Psoas muscle (tissue), 8 donors: ENCODE measurements around the gene CCDC187. TPM values are rescaled to one million over a fixed set of nuclear protein-coding genes. Genes with fewer than 3 reads are reported as not detected.

Source experiments
- ATAC-seq, 4 donors: fragments of 200-7000 bp; cut with Tn5 transposase; one replicate each; pipeline ENCODE4 v1.9.1; 2020; ENCODE audit warnings: moderate library complexity in 3 of 4, mild to moderate bottlenecking in 2 of 4
- DNase-seq, 2 donors: peaks; one replicate each; pipeline ENCODE4 v3.0.0-alpha.2; 2020
- H3K27ac ChIP-seq: fragments of 200-600 bp; one replicate; pipeline ENCODE4 v1.8.0; 2022
- H3K27me3 ChIP-seq, 3 donors: fragments of 200-600 bp in 1 of 3; one replicate each; pipeline versions ENCODE4 v1.6.1 to v1.8.0; 2013 to 2022; ENCODE audit warnings: low read length in 2 of 3, mild to moderate bottlenecking in 2 of 3, moderate library complexity in 1 of 3; ENCODE audit not compliant: insufficient read depth in 3 of 3
- H3K36me3 ChIP-seq, 2 donors: fragments of 200-600 bp in 1 of 2; one replicate each; pipeline versions ENCODE4 v1.6.1 to v1.8.0; 2013 to 2022; ENCODE audit warnings: low read depth in 1 of 2, mild to moderate bottlenecking in 1 of 2, moderate library complexity in 1 of 2; ENCODE audit not compliant: insufficient read depth in 1 of 2
- H3K4me1 ChIP-seq: fragments of 200-600 bp; one replicate; pipeline ENCODE4 v1.8.0; 2022
- H3K4me3 ChIP-seq: fragments of 200-600 bp; one replicate; pipeline ENCODE4 v1.8.0; 2022; ENCODE audit warnings: mild to moderate bottlenecking
- H3K9me3 ChIP-seq: fragments of 200-600 bp; one replicate; pipeline ENCODE4 v1.8.0; 2022
- WGBS, 3 donors: extraction: QIAGEN DNeasy Blood & Tissue Kit; methylation state at CpG; one replicate each; pipeline versions ENCODE4 v1.1.6 to v1.1.7; 2013; 5-methylcytosine and 5-hydroxymethylcytosine counted together
- intact Hi-C, 2 donors: fragments of 100-400 bp; cut with DNase I; formaldehyde crosslinking; loops; one replicate each; pipeline versions ENCODE4 v1.11.0 to v1.14.2; 2022
- polyA plus RNA-seq, 3 donors: library from polyadenylated mRNA; stranded (reverse); fragments of 200-250 nt; gene quantifications; one replicate each; pipeline ENCODE4 v1.2.3, GENCODE V29; 2013
- total RNA-seq, 4 donors: library from RNA; stranded (reverse); fragmentation: NEBNext Ultra II Directional in 2 of 4; extraction: Animal tissue kit (Norgen Biotek cat#: 25700) in 2 of 4; gene quantifications; one replicate each; pipeline versions ENCODE4 v1.2.1 to v1.2.4, GENCODE V29; 2021 to 2023
- TF ChIP-seq, protein P1 (sequence below): fragments of 200-600 bp; IDR thresholded peaks from one replicate; pipeline ENCODE4 v1.8.0; 2022; ENCODE audit warnings: antibody characterized with exemption
- donor health status: healthy with polysubstance abuse.
- donor health status: DM: no; HTN: no; CAD: no; lungs with moderate emphysema.
- donor health status: Bipolar disorder and iron deficiency.
- donor health status: healthy.
- donor health status: DM: yes; HTN: yes; CAD: no.
- donor health status: DM: no; HTN: no; CAD: no.
- donor health status: DM: no; HTN: no; CAD: no.
- donor health status: DM: yes; HTN: yes; CAD: no.

Gene CCDC187
- total and polyA plus RNA-seq, 7 donors = not detected

DNA sequence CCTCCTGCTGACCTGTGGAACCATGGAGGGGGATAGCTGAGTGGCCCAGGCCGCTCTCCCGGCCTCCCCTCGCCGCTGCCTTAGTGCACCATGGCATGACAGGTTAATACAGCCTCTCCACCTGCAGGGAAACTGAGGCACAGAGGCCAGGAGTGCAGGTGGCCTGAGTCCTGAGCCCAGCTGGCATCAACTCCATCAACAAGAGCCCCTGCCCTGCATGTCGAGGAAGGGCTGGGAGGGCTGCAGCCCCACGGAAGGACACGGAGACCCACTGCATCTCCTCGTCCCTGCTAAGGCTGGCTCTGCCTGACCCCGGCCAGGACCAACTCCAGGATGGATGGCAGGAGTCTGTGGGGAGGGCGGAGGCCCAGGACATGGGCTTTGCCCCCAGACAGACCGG is 27.2 kb downstream of the CCDC187 start:
- Histone ChIP-seq H3K4me3 (no peak overlapping the region), H3K27me3 (peaks cover 0 to 57% (median 2%) of the 10 kb centered on the region in 3 donors), H3K27ac (no peak overlapping the region), H3K9me3 (no peaks in the 10 kb centered on the region), H3K36me3 (no peaks in the 10 kb centered on the region), H3K4me1 (no peaks in the 10 kb centered on the region)
- DNase-seq (no peak), ATAC-seq (no peak)
- intact Hi-C loops = no loop called here
- 73 to 75% (median 74%) methylated on average over 11 of the region's 11 CpGs for WGBS, 3 donors
- TF ChIP-seq, protein P1, sequence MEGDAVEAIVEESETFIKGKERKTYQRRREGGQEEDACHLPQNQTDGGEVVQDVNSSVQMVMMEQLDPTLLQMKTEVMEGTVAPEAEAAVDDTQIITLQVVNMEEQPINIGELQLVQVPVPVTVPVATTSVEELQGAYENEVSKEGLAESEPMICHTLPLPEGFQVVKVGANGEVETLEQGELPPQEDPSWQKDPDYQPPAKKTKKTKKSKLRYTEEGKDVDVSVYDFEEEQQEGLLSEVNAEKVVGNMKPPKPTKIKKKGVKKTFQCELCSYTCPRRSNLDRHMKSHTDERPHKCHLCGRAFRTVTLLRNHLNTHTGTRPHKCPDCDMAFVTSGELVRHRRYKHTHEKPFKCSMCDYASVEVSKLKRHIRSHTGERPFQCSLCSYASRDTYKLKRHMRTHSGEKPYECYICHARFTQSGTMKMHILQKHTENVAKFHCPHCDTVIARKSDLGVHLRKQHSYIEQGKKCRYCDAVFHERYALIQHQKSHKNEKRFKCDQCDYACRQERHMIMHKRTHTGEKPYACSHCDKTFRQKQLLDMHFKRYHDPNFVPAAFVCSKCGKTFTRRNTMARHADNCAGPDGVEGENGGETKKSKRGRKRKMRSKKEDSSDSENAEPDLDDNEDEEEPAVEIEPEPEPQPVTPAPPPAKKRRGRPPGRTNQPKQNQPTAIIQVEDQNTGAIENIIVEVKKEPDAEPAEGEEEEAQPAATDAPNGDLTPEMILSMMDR = no peak

DNA sequence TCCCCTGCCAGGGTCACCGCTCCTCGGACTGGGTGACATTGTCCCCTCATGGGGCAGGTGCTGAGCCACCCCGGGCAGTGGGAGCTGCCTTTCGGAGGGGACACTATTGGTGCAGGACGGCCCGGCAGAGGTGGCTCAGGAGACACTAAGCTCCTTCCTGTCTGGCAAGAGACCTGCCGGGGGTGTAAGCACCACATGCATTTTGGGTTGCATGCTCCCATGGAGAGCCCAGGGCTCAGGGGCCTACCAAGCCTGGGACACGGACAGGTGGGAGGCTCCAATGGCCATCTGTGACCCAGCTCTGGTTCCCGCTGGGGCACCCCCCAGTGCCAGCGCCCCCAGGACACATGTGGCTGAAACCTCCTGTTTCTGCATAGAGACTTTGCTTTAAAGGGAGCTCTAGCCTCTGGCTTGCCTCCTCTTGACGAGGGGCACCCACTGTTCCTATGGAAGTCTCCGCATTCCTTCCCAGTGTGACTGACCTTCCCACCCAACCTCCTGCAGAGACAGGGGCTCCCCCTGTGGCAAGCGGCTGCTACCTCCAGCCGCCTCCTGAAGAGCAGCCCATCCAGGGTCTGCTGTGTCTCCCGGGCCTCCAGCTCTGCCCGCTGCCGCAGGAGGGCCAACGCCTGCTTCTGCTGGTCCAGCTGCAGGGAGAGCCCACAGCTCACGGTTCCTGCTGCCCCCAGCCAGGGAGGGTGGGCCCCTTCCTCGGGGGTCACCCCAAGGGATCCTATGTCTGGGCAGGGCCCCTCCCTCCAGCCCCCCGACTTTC is 28.1 kb downstream of the CCDC187 start:
- DNase-seq (no peak), ATAC-seq (no peak)
- TF ChIP-seq, protein P1 = no peak
- intact Hi-C loops = no loop called here
- Histone ChIP-seq H3K9me3 (no peaks in the 10 kb centered on the region), H3K27ac (no peak overlapping the region), H3K27me3 (peaks cover 0 to 54% (median 2%) of the 10 kb centered on the region in 3 donors), H3K4me3 (no peak overlapping the region), H3K4me1 (no peaks in the 10 kb centered on the region), H3K36me3 (no peaks in the 10 kb centered on the region)
- 54 to 61% (median 61%) methylated on average over 20 to 21 of the region's 21 CpGs for WGBS, 3 donors

- H3K4me3 ChIP-seq = no peak overlapping the region
- H3K27ac ChIP-seq = no peak overlapping the region
- H3K27me3 ChIP-seq = peaks cover 0 to 50% (median 2%) of the 10 kb centered on the region in 3 donors
- ATAC-seq (no peak), DNase-seq (no peak)
- no peaks in the 10 kb centered on the region for H3K9me3 ChIP-seq
- TF ChIP-seq, protein P1 = no peak
- intact Hi-C loops = no loop called here
- no peaks in the 10 kb centered on the region for H3K36me3 ChIP-seq
- H3K4me1 ChIP-seq = no peaks in the 10 kb centered on the region
- 66 to 69% (median 67%) methylated on average over 27 to 28 of the region's 28 CpGs for WGBS, 3 donors
Observed at GRCh38 chr9:136274786-136275654, 28.9 kb downstream of the CCDC187 start.

DNA sequence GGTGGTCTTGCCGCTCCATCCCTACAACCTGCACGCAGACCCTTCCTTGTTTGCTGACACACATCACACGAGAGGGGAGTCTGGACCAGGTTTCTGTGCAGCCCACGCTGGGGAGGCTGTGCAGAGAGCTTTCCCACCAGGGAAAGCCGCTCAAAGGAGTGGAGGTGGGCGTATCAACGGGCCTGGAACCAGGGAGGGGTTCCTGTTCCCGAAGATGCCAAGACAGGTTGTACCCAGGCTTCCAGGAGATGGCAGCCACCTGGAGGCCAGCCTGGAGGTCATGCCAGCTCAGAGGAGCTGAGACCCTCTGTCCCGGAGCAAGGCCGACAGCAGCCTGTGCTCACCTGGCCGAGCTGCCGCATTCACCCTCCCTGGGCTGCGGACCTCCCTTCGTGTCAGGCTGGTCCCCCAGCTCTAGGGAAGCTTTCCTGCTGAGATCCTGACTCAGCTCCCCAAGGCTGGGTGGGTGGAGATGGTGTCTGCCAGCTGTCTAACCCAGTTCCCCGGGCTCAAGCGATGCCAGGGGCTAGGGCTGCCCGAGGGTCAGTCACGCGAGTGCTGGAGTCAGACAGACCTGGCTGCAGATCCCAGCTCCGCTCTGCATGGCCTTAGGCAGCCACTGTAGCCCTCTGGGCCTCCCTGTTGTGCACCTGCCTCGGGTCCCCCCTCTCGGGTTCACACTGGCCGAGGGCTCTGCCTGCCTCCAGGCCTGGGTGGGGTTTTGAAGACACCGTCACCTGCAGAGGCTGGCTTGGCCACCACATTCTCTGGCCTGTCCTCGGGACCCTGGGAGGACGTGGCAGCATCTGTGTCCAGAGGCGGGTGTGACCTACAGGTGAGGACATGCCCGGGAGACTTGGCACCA is 29.7 kb downstream of the CCDC187 start:
- WGBS, 3 donors = 71 to 77% (median 74%) methylated on average over 26 to 28 of the region's 28 CpGs
- ATAC-seq = no peak
- Histone ChIP-seq H3K9me3 (no peaks in the 10 kb centered on the region), H3K27me3 (peaks cover 0 to 54% (median 2%) of the 10 kb centered on the region in 3 donors), H3K4me1 (no peaks in the 10 kb centered on the region), H3K36me3 (no peaks in the 10 kb centered on the region), H3K4me3 (no peak overlapping the region), H3K27ac (no peak overlapping the region)
- intact Hi-C loops = no loop called here
- TF ChIP-seq, protein P1 = no peak
- no peak for DNase-seq
